Caco-2 (cell line): ENCODE results near the gene KRT6C. TPM values are rescaled to one million over a fixed set of nuclear protein-coding genes. Genes with fewer than 3 reads are reported as not detected.

Experiments
- BruUV-seq: library from RNA; stranded (reverse); fragments of 400-500 nt; replicated peaks from 2 replicates; lab custom pipeline; 2021; lab: Mats Ljungman, UMichigan
- CTCF ChIA-PET: fragments of 300-600 bp; sonication (Branson Sonifier 250); formaldehyde crosslinking; loops from one replicate; lab custom pipeline; 2022; ENCODE audit warnings: antibody characterized with exemption; lab: Charles Lee
- POLR2A ChIA-PET: fragments of 300-600 bp; sonication (Branson Sonifier 250); formaldehyde crosslinking; loops from one replicate; lab custom pipeline; 2022; ENCODE audit warnings: antibody characterized with exemption; lab: Charles Lee
- DNase-seq, 2 experiments: peaks; one replicate each; pipeline versions ENCODE4 v3.0.0 to v3.0.0-alpha.2; 2020 to 2022
- H3K27me3 ChIP-seq: replicated peaks from 2 replicates; pipeline ENCODE4 v1.6.0; 2011; ENCODE audit warnings: low read length; ENCODE audit not compliant: control insufficient read depth, insufficient read depth
- H3K36me3 ChIP-seq: 2 replicates; pipeline ENCODE4 v1.5.1; 2011; ENCODE audit warnings: low read length; ENCODE audit not compliant: control insufficient read depth, insufficient read depth
- H3K4me1 ChIP-seq: fragments of 250-450 bp; sonication (Bioruptor Pico); 2 replicates; pipeline ENCODE4 v1.5.1; 2020; ENCODE audit warnings: mild to moderate bottlenecking
- H3K4me3 ChIP-seq: 2 replicates; pipeline ENCODE4 v1.5.1; 2011; ENCODE audit warnings: low read depth, mild to moderate bottlenecking, control low read depth, low read length
- H3K9me3 ChIP-seq: fragments of 250-450 bp; sonication (Bioruptor Pico); 2 replicates; pipeline ENCODE4 v1.5.1; 2020; ENCODE audit warnings: mild to moderate bottlenecking, moderate library complexity
- H3K27ac Mint-ChIP-seq: one replicate; pipeline ENCODE4 v1.8.0; 2022; ENCODE audit warnings: mixed read lengths; ENCODE audit not compliant: unreplicated experiment
- H3K27me3 Mint-ChIP-seq: one replicate; pipeline ENCODE4 v1.8.0; 2022; ENCODE audit warnings: mixed read lengths; ENCODE audit not compliant: insufficient read depth, unreplicated experiment
- H3K36me3 Mint-ChIP-seq: one replicate; pipeline ENCODE4 v1.8.0; 2022; ENCODE audit warnings: mild to moderate bottlenecking, mixed read lengths; ENCODE audit not compliant: insufficient read depth, unreplicated experiment
- H3K4me1 Mint-ChIP-seq: one replicate; pipeline ENCODE4 v1.8.0; 2022; ENCODE audit warnings: low read depth, mixed read lengths; ENCODE audit not compliant: unreplicated experiment
- H3K4me3 Mint-ChIP-seq: one replicate; pipeline ENCODE4 v1.8.0; 2022; ENCODE audit warnings: mild to moderate bottlenecking, moderate library complexity, mixed read lengths; ENCODE audit not compliant: unreplicated experiment
- H3K9me3 Mint-ChIP-seq: one replicate; pipeline ENCODE4 v1.8.0; 2022; ENCODE audit warnings: mixed read lengths; ENCODE audit not compliant: unreplicated experiment
- intact Hi-C: fragments of 100-400 bp; cut with micrococcal nuclease; formaldehyde crosslinking; loops from one replicate; pipeline ENCODE4 v1.10.0; 2022; ENCODE audit not compliant: unreplicated experiment
- total RNA-seq: library from RNA; stranded (reverse); gene quantifications from 2 replicates; pipeline ENCODE4 v1.2.3, GENCODE V29; 2022
- TF ChIP-seq, protein P1 (sequence below), 2 experiments: fragments of 200-600 bp in 1 of 2; IDR thresholded peaks; 1 replicate in 1 of 2; 2 replicates in 1 of 2; pipeline versions ENCODE4 v1.5.1 to v1.8.0; 2011 to 2022; ENCODE audit warnings: antibody characterized with exemption in 1 of 2, control low read depth in 1 of 2, inconsistent platforms in 1 of 2, low read depth in 1 of 2, low read length in 1 of 2, mild to moderate bottlenecking in 1 of 2, moderate library complexity in 1 of 2; ENCODE audit not compliant: insufficient read depth in 1 of 2, severe bottlenecking in 1 of 2, unreplicated experiment in 1 of 2

KRT6C gene
- total RNA-seq, 1 experiment from 2014 or later, result not detected

DNA sequence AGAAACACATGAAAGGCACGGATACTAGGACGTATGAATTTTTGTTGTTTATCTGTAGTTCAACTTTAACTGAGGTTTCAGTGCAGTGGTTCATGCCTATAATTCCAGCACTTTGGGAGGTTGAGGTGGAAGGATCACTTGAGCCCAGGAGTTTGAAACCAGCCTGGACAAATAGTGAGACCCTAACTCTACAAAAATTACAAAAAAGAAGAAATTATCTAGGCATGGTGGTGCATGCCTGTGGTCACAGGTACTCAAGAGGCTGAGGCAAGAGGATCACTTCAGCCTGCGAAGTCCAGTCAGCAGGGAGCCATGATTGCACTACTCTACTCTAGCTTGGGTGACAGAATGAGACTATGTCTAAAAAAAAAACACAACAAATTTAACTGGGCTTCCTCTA is 29.6 kb downstream of the KRT6C start:
- Mint-ChIP-seq H3K36me3 (no peaks in the 10 kb centered on the region), H3K9me3 (no peaks in the 10 kb centered on the region), H3K4me1 (peaks cover 28% of the 10 kb centered on the region), H3K27me3 (no peaks in the 10 kb centered on the region), H3K27ac (no peak overlapping the region), H3K4me3 (no peak overlapping the region)
- POLR2A ChIA-PET, result no interaction called here
- Histone ChIP-seq H3K4me1 (peaks cover 37% of the 10 kb centered on the region), H3K4me3 (no peak overlapping the region), H3K27me3 (no peaks in the 10 kb centered on the region), H3K9me3 (no peaks in the 10 kb centered on the region), H3K36me3 (no peaks in the 10 kb centered on the region)
- no peak for DNase-seq
- TF ChIP-seq, protein P1, sequence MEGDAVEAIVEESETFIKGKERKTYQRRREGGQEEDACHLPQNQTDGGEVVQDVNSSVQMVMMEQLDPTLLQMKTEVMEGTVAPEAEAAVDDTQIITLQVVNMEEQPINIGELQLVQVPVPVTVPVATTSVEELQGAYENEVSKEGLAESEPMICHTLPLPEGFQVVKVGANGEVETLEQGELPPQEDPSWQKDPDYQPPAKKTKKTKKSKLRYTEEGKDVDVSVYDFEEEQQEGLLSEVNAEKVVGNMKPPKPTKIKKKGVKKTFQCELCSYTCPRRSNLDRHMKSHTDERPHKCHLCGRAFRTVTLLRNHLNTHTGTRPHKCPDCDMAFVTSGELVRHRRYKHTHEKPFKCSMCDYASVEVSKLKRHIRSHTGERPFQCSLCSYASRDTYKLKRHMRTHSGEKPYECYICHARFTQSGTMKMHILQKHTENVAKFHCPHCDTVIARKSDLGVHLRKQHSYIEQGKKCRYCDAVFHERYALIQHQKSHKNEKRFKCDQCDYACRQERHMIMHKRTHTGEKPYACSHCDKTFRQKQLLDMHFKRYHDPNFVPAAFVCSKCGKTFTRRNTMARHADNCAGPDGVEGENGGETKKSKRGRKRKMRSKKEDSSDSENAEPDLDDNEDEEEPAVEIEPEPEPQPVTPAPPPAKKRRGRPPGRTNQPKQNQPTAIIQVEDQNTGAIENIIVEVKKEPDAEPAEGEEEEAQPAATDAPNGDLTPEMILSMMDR (IDR thresholded peaks at IDR 0.05; ENCODE audit: insufficient read depth in 1 of 2, low read depth in 1 of 2, low read length in 1 of 2, severe bottlenecking in 1 of 2, unreplicated experiment in 1 of 2), result no peak
- intact Hi-C loops, result loop anchor here (5.0 kb wide), 1 partner anchor 52 kb away; no protein-coding TSS in a partner anchor
- CTCF ChIA-PET, result no interaction called here
- BruUV-seq, result no TSS peak

DNA sequence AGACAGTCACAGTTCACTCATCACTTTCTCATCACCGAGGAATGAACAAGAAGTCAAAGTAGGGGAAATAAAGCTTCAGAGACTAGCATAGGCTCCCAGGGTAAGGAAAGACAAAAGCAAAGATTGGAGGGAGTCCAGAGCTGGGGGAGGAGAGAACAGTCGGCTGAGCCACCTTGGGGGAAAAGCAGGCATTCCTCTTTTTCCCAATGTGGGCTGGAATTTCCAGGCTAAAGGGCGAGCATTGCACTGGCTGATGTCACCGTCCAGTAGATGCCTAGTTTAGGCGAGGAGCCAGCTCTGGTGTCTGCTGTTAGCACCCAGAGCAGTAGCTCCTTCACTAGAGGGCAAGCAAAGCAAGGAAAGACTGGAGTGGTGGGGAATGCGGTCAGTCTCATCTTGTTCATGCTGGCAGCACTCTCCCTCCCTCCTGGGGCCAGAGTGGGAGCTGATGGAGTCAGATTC is 31.0 kb downstream of the KRT6C start:
- H3K27me3 Mint-ChIP-seq, result no peaks in the 10 kb centered on the region
- no peaks in the 10 kb centered on the region for H3K9me3 Mint-ChIP-seq
- no peaks in the 10 kb centered on the region for H3K36me3 Mint-ChIP-seq
- H3K4me1 Mint-ChIP-seq, result peaks cover 28% of the 10 kb centered on the region
- POLR2A ChIA-PET, result no interaction called here
- BruUV-seq, result no TSS peak
- intact Hi-C loops, result loop anchor here (5.0 kb wide), 1 partner anchor 50 kb away; no protein-coding TSS in a partner anchor
- TF ChIP-seq, protein P1 (IDR thresholded peaks at IDR 0.05; ENCODE audit: insufficient read depth in 1 of 2, low read depth in 1 of 2, low read length in 1 of 2, severe bottlenecking in 1 of 2, unreplicated experiment in 1 of 2), result no peak
- Histone ChIP-seq H3K9me3 (no peaks in the 10 kb centered on the region), H3K4me3 (no peak overlapping the region), H3K27me3 (no peaks in the 10 kb centered on the region), H3K4me1 (peaks cover 37% of the 10 kb centered on the region), H3K36me3 (no peaks in the 10 kb centered on the region)
- DNase-seq, result peak; percentile 34 to 65
- CTCF ChIA-PET, result interaction anchor here (0.6 to 0.7 kb wide), 4 partner anchors 19 to 351 kb away, joined by 3 read pairs; no protein-coding TSS in a partner anchor
- H3K27ac Mint-ChIP-seq, result peak overlapping the region; percentile 87
- H3K4me3 Mint-ChIP-seq, result no peak overlapping the region

DNA sequence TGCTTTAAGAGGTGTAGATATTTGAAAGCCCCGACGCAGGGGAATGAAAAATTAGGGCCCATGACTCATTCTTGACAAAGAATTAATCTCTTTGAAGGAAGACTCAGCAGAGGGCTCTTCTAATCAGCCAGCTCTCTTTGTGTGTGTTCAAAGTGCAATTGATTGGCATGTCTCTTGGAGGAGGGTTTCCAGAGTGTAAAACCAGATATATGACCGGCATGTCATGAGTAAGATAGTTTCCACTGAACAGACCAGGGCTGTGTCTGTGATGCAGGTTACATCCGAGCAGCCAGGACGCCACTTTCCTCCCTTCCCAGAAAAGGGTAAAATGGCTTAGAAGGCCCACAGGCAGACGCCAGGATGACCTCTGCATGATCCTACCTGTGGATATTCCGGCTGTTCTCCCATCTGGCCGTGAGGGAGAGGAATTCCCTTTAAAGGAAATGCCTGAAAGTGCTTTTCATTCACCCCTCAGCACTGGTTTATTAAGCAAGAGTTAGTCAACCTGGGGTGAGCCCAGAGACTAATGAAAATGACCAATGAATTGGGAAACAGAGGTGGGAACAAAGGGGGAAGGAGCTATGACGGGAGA is 32.2 kb downstream of the KRT6C start:
- H3K9me3 Mint-ChIP-seq, result no peaks in the 10 kb centered on the region
- H3K4me1 Mint-ChIP-seq, result peaks cover 40% of the 10 kb centered on the region
- peak; percentile 47 to 51 for DNase-seq
- peak overlapping the region; percentile 87 for H3K27ac Mint-ChIP-seq
- H3K9me3 ChIP-seq, result no peaks in the 10 kb centered on the region
- TF ChIP-seq, protein P1 (IDR thresholded peaks at IDR 0.05; ENCODE audit: insufficient read depth in 1 of 2, low read depth in 1 of 2, low read length in 1 of 2, severe bottlenecking in 1 of 2, unreplicated experiment in 1 of 2), result no peak
- no peaks in the 10 kb centered on the region for H3K27me3 Mint-ChIP-seq
- intact Hi-C loops, result loop anchor here (5.0 kb wide), 1 partner anchor 49 kb away; no protein-coding TSS in a partner anchor
- POLR2A ChIA-PET, result no interaction called here
- no peak overlapping the region for H3K4me3 ChIP-seq
- peak overlapping the region; percentile 24 for H3K4me3 Mint-ChIP-seq
- H3K4me1 ChIP-seq, result peaks cover 44% of the 10 kb centered on the region
- CTCF ChIA-PET, result interaction anchor here (0.7 to 2.0 kb wide), 4 partner anchors 12 to 54 kb away, joined by 3 to 11 read pairs (median 4); no protein-coding TSS in a partner anchor
- H3K27me3 ChIP-seq, result no peaks in the 10 kb centered on the region
- no TSS peak for BruUV-seq
- H3K36me3 Mint-ChIP-seq, result no peaks in the 10 kb centered on the region
- H3K36me3 ChIP-seq, result no peaks in the 10 kb centered on the region
